HepG2 (cell line): ENCODE data around the gene RESP18. TPM values are rescaled to one million over a fixed set of nuclear protein-coding genes. Genes with fewer than 3 reads are reported as not detected.

Source experiments
- GLI4 ChIP-seq: sonication (generic); formaldehyde crosslinking; IDR thresholded peaks from 2 replicates; pipeline ENCODE4 v1.5.1; 2020; ENCODE audit warnings: missing genetic modification reagents, mild to moderate bottlenecking, moderate library complexity, borderline replicate concordance
- HIC2 ChIP-seq: sonication (generic); formaldehyde crosslinking; IDR thresholded peaks from 2 replicates; pipeline ENCODE4 v1.9.0; 2022; ENCODE audit warnings: low read depth, missing genetic modification reagents
- MXD1 ChIP-seq: sonication (generic); formaldehyde crosslinking; IDR thresholded peaks from 2 replicates; pipeline ENCODE4 v1.4.0; 2020; ENCODE audit warnings: mild to moderate bottlenecking, missing genetic modification reagents
- NPAS2 ChIP-seq: sonication (generic); formaldehyde crosslinking; IDR thresholded peaks from 2 replicates; pipeline ENCODE4 v1.8.0; 2022; ENCODE audit warnings: mild to moderate bottlenecking, missing genetic modification reagents, borderline replicate concordance
- NR0B2 ChIP-seq: sonication (generic); formaldehyde crosslinking; IDR thresholded peaks from 2 replicates; pipeline ENCODE4 v1.4.0; 2020; ENCODE audit warnings: mild to moderate bottlenecking, missing genetic modification reagents
- PHF8 ChIP-seq: sonication (generic); formaldehyde crosslinking; IDR thresholded peaks from 2 replicates; pipeline ENCODE4 v1.5.0; 2020; ENCODE audit warnings: missing genetic modification reagents
- RFXAP ChIP-seq: sonication (generic); formaldehyde crosslinking; IDR thresholded peaks from 2 replicates; pipeline ENCODE4 v1.4.0; 2020; ENCODE audit warnings: missing genetic modification reagents, borderline replicate concordance
- SMARCC2 ChIP-seq: fragments of 450-650 bp; IDR thresholded peaks from 2 replicates; pipeline ENCODE4 v1.6.1; 2017; ENCODE audit warnings: antibody characterized with exemption, mild to moderate bottlenecking
- SP1 ChIP-seq, 2 experiments: fragments of 450-650 bp in 1 of 2; sonication (generic) in 1 of 2; formaldehyde crosslinking in 1 of 2; IDR thresholded peaks; 2 replicates each; pipeline versions ENCODE4 v1.4.0 to v1.6.1; 2016 to 2020; ENCODE audit warnings: missing genetic modification reagents in 1 of 2
- TARDBP ChIP-seq: sonication (generic); formaldehyde crosslinking; IDR thresholded peaks from 2 replicates; pipeline ENCODE4 v1.8.0; 2022; ENCODE audit warnings: mild to moderate bottlenecking, missing genetic modification reagents
- TCF7 ChIP-seq: sonication (generic); IDR thresholded peaks from 2 replicates; pipeline ENCODE4 v1.6.1; 2016; ENCODE audit warnings: antibody characterized with exemption, low read depth
- TOPORS ChIP-seq: sonication (generic); formaldehyde crosslinking; IDR thresholded peaks from 2 replicates; pipeline ENCODE4 v1.8.0; 2023; ENCODE audit warnings: mild to moderate bottlenecking, missing genetic modification reagents
- U2AF1 ChIP-seq: fragments of 200-400 bp; formaldehyde crosslinking; optimal IDR thresholded peaks from 2 replicates; pipeline ENCODE3; 2017; ENCODE audit warnings: mild to moderate bottlenecking, low read depth, low read length
- ZBTB10 ChIP-seq: sonication (generic); formaldehyde crosslinking; IDR thresholded peaks from 2 replicates; pipeline ENCODE4 v1.4.0; 2020; ENCODE audit warnings: missing genetic modification reagents, borderline replicate concordance
- ZBTB49 ChIP-seq: sonication (generic); formaldehyde crosslinking; IDR thresholded peaks from 2 replicates; pipeline ENCODE4 v1.4.0; 2020; ENCODE audit warnings: missing genetic modification reagents, borderline replicate concordance
- ZNF276 ChIP-seq: sonication (generic); formaldehyde crosslinking; IDR thresholded peaks from 2 replicates; pipeline ENCODE4 v1.4.0; 2020; ENCODE audit warnings: mild to moderate bottlenecking, low read depth, missing genetic modification reagents
- ZNF335 ChIP-seq: sonication (generic); formaldehyde crosslinking; IDR thresholded peaks from 2 replicates; pipeline ENCODE4 v1.4.0; 2020; ENCODE audit warnings: missing genetic modification reagents
- ZNF652 ChIP-seq: IDR thresholded peaks from 2 replicates; pipeline ENCODE4 v1.6.1; 2016; ENCODE audit warnings: low read depth, borderline replicate concordance
- ZNF737 ChIP-seq: sonication (generic); formaldehyde crosslinking; IDR thresholded peaks from 2 replicates; pipeline ENCODE4 v1.5.0; 2020; ENCODE audit warnings: missing genetic modification reagents, mild to moderate bottlenecking, borderline replicate concordance
- ZNF761 ChIP-seq: sonication (generic); formaldehyde crosslinking; conservative IDR thresholded peaks from 2 replicates; pipeline ENCODE4 v1.4.0; 2020; ENCODE audit warnings: mild to moderate bottlenecking, missing genetic modification reagents
- polyA plus RNA-seq, 8 experiments: library from polyadenylated mRNA; depleted of rRNA in 3 of 8; stranded (reverse) in 7 of 8; unstranded in 1 of 8; fragments of >200 nt; fragmentation: Illumina TruSeq in 4 of 8; extraction: Trizol in 4 of 8; gene quantifications; 2 replicates each; pipeline versions ENCODE4 v1.2.1 to v1.2.3, GENCODE V29; 2011 to 2016; ENCODE audit warnings: low read depth in 4 of 8, missing spikeins in 1 of 8, mixed read lengths in 1 of 8; ENCODE audit not compliant: insufficient read depth in 1 of 8
- total RNA-seq, 5 experiments: library from RNA; depleted of rRNA; stranded (reverse); fragments of >200 nt; fragmentation: Illumina TruSeq; extraction: Trizol; gene quantifications; 2 replicates each; pipeline ENCODE4 v1.2.3, GENCODE V29; 2016; ENCODE audit warnings: low read depth in 1 of 5

RESP18 gene
- total and polyA plus RNA-seq, 2 of the 13 experiments (the other 11 are each of a cell fraction or from before 2014, with no cell fraction given), result not detected

GRCh38 chr2:219298759-219299371 is 33.7 kb downstream of the RESP18 start (continued):
- no peak for TF ChIP-seq MXD1 (CRISPR knock-in tag)
- TF ChIP-seq ZNF761, result no peak
- no peak for TF ChIP-seq ZNF737 (CRISPR knock-in tag)
- TF ChIP-seq ZNF652 (CRISPR knock-in tag), result no peak
- TF ChIP-seq TARDBP (CRISPR knock-in tag), result no peak
- TF ChIP-seq NR0B2 (CRISPR knock-in tag), result no peak
- 0 out of 2 replicates have a peak, but pooled peaks have one; percentile 23 for TF ChIP-seq ZNF276
- TF ChIP-seq ZBTB49 (CRISPR knock-in tag), result no peak
- peak; percentile 22; the same call in 1 of the 2 replicates for TF ChIP-seq PHF8 (CRISPR knock-in tag)
- TF ChIP-seq HIC2 (CRISPR knock-in tag), result no peak
- no peak for TF ChIP-seq U2AF1
- no peak for TF ChIP-seq SP1 (IDR thresholded peaks at IDR 0.05)
- TF ChIP-seq SP1 (CRISPR knock-in tag; IDR thresholded peaks at IDR 0.05), result 0 out of 2 replicates have a peak, but pooled peaks have one; percentile 30
- TF ChIP-seq GLI4 (CRISPR knock-in tag), result peak; percentile 41; the same call in 1 of the 2 replicates
- TF ChIP-seq NPAS2 (CRISPR knock-in tag), result no peak
- TF ChIP-seq SMARCC2, result no peak
- no peak for TF ChIP-seq RFXAP (CRISPR knock-in tag)
- TF ChIP-seq ZNF335 (CRISPR knock-in tag), result no peak
- TF ChIP-seq ZBTB10 (CRISPR knock-in tag), result no peak
- no peak for TF ChIP-seq TOPORS (CRISPR knock-in tag)
- no peak for TF ChIP-seq TCF7
